Loucy (cell line): ENCODE results near the gene POLR2F.

Experiments
- CTCF ChIP-seq: fragments of 200-600 bp; sonication (generic); conservative IDR thresholded peaks from 2 replicates; pipeline ENCODE4 v1.5.1; 2014; ENCODE audit warnings: mild to moderate bottlenecking, antibody characterized with exemption, low read length
- EZH2phosphoT487 ChIP-seq: fragments of 200-600 bp; IDR thresholded peaks from 2 replicates; pipeline ENCODE4 v1.6.1; 2018; ENCODE audit warnings: antibody characterized with exemption, mild to moderate bottlenecking, moderate library complexity, borderline replicate concordance

GRCh38 chr22:37986371-37986770, 32.9 kb downstream of the POLR2F start:
- TF ChIP-seq CTCF (no peak), EZH2phosphoT487 (no peak)
